ENCODE measurements around the gene ADAR. TPM values are rescaled to one million over a fixed set of nuclear protein-coding genes. Genes with fewer than 3 reads are reported as not detected.
A peak's percentile ranks its signal among the peaks of the same experiment; 100 is the strongest.

The ADAR gene
- total and polyA plus RNA-seq, 11 donors: 16.0 to 117 (median 54.3) TPM

- TF ChIP-seq POLR2A (IDR thresholded peaks at IDR 0.05) (no peak), CTCF (IDR thresholded peaks at IDR 0.05) (no peak)
- H3K27me3 ChIP-seq: peaks cover 0 to under 1% (median 0%) of the 10 kb centered on the region in 9 donors
- no peak overlapping the region for H3K27ac ChIP-seq
- no peak for ATAC-seq
- H3K4me3 ChIP-seq: no peak overlapping the region
- intact Hi-C loops (cut with DNase I): no loop called here
- 82 to 95% (median 87%) methylated on average over 1 of the region's 1 CpG for WGBS, 4 donors
- H3K9me3 ChIP-seq: peaks cover 0 to 14% (median 3%) of the 10 kb centered on the region in 12 donors
- H3K4me1 ChIP-seq: peaks cover 0 to 32% (median 16%) of the 10 kb centered on the region in 12 donors
- no peak for DNase-seq
- H3K36me3 ChIP-seq: peaks cover 0 to 6% (median under 1%) of the 10 kb centered on the region in 9 donors
These were observed 21.2 kb upstream of the ADAR start for GRCh38 chr1:154629061-154629674.

- intact Hi-C loops (cut with DNase I): no loop called here
- ATAC-seq: peak in 3 of 4 donors; percentile 17 to 22 (median 21)
These were observed 20.1 kb upstream of the ADAR start for GRCh38 chr1:154628121-154628405.

GRCh38 chr1:154627257-154628120 is 19.5 kb upstream of the ADAR start:
- ATAC-seq (peak; percentile 80 to 88 (median 84)), DNase-seq (peak; percentile 91 to 94 (median 92))
- peak overlapping the region; percentile 84 to 100 (median 94) for H3K4me3 ChIP-seq
- intact Hi-C loops (cut with DNase I): no loop called here
- H3K9me3 ChIP-seq: peaks cover 0 to 14% (median 3%) of the 10 kb centered on the region in 12 donors
- H3K4me1 ChIP-seq: peaks cover 0 to 47% (median 22%) of the 10 kb centered on the region in 12 donors
- TF ChIP-seq POLR2A (IDR thresholded peaks at IDR 0.05) (peak in 1 of 2 donors; percentile 12), CTCF (IDR thresholded peaks at IDR 0.05) (peak in 1 of 12 donors; percentile 30)
- 0 to 1% (median 0%) methylated on average over 36 to 70 of the region's 70 CpGs for WGBS, 4 donors
- no peaks in the 10 kb centered on the region for H3K27me3 ChIP-seq
- peaks cover 0 to 9% (median 3%) of the 10 kb centered on the region in 9 donors for H3K36me3 ChIP-seq
- H3K27ac ChIP-seq: peak overlapping the region; percentile 46 to 96 (median 93)

More at GRCh38 chr1:154628121-154628405, 20.1 kb upstream of the ADAR start:
- peaks cover 0 to 14% (median 3%) of the 10 kb centered on the region in 12 donors for H3K9me3 ChIP-seq
- H3K4me3 ChIP-seq: peak overlapping the region; percentile 84 to 100 (median 94)
- H3K27ac ChIP-seq: peak overlapping the region; percentile 46 to 96 (median 93)
- 6 to 13% (median 8%) methylated on average over 5 of the region's 5 CpGs for WGBS, 4 donors
- TF ChIP-seq POLR2A (IDR thresholded peaks at IDR 0.05) (no peak), CTCF (IDR thresholded peaks at IDR 0.05) (no peak)
- H3K27me3 ChIP-seq: no peaks in the 10 kb centered on the region
- no peak for DNase-seq
- peaks cover 0 to 9% (median 3%) of the 10 kb centered on the region in 9 donors for H3K36me3 ChIP-seq
- peaks cover 0 to 41% (median 18%) of the 10 kb centered on the region in 12 donors for H3K4me1 ChIP-seq
